GM12892 (cell line): ENCODE data around the gene APBA2.
"Not testable (repeated sequence)": the region's sequence is repeated elsewhere in the genome, so short reads cannot be mapped to it uniquely, and the experiment has no call there.

Experiments used
- DNase-seq: peaks from one replicate; pipeline ENCODE4 v3.0.0; 2011; ENCODE audit not compliant: insufficient read length
- FAIRE-seq: peaks from 2 replicates; lab custom pipeline; 2011; peaks lifted over from hg19 to GRCh38; lab: Jason Lieb, UNC
- POLR2A ChIP-seq: IDR thresholded peaks from 2 replicates; pipeline ENCODE4 v1.6.1; 2011; ENCODE audit warnings: low read depth, low read length, control low read depth
- POLR2AphosphoS5 ChIP-seq: IDR thresholded peaks from 2 replicates; pipeline ENCODE4 v1.6.1; 2011; ENCODE audit warnings: low read depth, low read length, control low read depth
- TAF1 ChIP-seq: IDR thresholded peaks from 2 replicates; pipeline ENCODE4 v1.6.1; 2011; ENCODE audit warnings: low read depth, mild to moderate bottlenecking, control low read depth, low read length, borderline replicate concordance

The APBA2 gene

DNA sequence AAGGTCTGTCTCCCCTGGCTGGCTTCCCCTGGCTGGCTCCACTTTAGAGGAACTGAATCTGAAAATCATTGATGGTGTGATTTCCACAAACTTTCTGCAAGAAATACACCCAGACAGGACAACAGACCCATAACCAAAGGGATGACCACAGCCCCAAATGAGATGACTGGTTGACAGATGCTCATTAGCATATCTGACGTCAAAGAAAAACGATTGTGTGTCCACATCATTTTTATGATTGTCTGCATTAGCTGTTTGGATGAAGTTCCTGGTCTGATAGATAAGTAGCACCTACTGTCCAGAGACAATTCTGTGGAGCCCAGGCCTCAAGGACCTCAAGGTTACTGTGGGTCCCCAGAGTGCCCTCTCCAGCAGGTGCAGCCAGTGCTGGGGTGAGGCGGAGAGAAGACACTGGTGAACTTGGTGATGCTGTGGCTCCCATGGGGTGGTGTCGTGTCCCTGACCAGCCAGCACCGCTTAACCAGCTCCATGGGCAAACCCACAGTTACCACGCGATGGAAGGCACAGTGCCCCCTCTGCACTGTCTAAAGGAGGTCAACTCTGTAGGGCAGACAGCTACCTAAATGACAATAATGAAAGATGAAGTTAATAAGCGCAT, 256.5 kb downstream of the APBA2 start:
- FAIRE-seq = no peak
- DNase-seq = no peak
- TF ChIP-seq POLR2AphosphoS5 = no peak
- no peak for TF ChIP-seq TAF1
- no peak for TF ChIP-seq POLR2A

GRCh38 chr15:29143293-29143692, 257.5 kb downstream of the APBA2 start:
- no peak for FAIRE-seq
- no peak for DNase-seq
- no peak for TF ChIP-seq TAF1
- no peak for TF ChIP-seq POLR2AphosphoS5
- no peak for TF ChIP-seq POLR2A

DNA sequence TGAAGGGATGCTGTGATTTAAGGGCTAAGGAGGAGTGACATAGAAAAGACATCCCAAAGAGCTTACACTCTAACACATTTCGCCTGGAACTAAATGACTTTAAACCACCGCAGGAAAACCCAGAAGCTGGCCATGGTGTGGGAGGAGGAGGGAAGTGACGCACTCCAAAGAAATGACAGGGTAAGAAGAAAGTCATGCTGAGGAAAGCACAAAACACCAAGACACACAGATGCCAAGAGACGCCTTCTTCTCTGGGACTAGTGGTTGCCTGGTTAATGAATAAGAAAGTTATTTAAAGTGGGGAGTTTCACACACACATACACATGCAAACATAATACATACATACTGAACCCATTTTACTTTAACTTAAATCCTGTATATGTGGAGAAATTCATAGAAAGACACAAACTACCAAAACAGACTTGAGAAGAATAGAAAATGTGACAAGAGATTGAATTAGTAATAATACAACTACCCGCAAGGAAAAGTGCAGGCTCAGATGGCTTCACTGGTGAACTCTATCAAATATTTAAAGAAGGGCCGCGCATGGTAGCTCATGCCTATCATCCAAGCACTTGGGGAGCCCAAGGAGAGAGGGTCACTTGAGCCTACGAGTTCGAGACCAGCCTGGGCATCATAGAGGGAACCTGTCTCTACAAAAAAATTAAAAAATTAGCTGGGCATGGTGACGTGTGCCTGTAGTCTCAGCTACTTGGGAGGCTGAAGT, 258.3 kb downstream of the APBA2 start:
- DNase-seq = no peak
- FAIRE-seq = no peak

DNA sequence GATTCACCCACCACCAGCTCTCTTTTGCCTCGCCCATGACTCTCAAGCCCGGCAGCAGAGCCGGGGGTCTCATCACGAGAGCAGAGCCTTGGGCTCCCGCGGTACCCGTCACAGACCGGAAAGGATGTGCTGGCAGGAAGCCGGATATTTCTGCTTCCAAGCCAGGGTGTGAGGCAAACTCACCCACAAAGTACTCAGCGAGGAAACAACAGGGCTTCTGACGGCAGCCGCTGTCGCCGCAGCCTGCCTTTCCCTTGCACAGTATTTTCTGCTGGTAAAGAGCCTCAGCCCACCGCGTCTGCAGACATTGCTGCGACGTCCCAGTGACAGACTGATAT, 263.9 kb downstream of the APBA2 start:
- TF ChIP-seq TAF1 (no peak), POLR2AphosphoS5 (no peak), POLR2A (no peak)
- FAIRE-seq (no peak), DNase-seq (no peak)

More for the DNA sequence above, 258.3 kb downstream of the APBA2 start:
- no peak for TF ChIP-seq POLR2A
- TF ChIP-seq POLR2AphosphoS5 = no peak
- TF ChIP-seq TAF1 = no peak

- TF ChIP-seq POLR2A (no peak), TAF1 (no peak), POLR2AphosphoS5 (no peak)
- no peak for FAIRE-seq
- no peak for DNase-seq
Observed at GRCh38 chr15:29150515-29151483, 265.0 kb downstream of the APBA2 start.

DNA sequence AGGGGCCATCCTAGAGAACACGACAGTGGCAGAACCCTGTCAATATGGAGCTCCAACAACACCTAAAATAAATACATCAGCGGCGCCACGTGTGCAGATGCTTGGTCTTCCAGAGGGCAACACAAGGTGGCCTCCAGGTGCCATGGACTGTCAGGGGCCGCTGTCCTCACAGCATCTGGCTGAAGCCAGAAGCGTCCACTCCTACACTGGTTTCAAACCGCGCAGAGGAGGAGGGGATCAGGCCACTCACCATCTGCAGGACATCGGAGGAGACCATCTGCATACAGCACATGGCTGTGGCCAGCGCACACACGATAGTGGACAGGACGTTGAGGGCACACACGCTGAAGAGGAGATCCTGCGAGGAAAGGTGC, 265.7 kb downstream of the APBA2 start:
- no peak for TF ChIP-seq POLR2A
- TF ChIP-seq TAF1 = no peak
- no peak for TF ChIP-seq POLR2AphosphoS5
- FAIRE-seq = no peak
- DNase-seq = no peak

- TF ChIP-seq POLR2AphosphoS5 (no peak), POLR2A (no peak), TAF1 (no peak)
- FAIRE-seq (no peak), DNase-seq (no peak)
Observed at GRCh38 chr15:29156521-29156920, 270.7 kb downstream of the APBA2 start.

DNA sequence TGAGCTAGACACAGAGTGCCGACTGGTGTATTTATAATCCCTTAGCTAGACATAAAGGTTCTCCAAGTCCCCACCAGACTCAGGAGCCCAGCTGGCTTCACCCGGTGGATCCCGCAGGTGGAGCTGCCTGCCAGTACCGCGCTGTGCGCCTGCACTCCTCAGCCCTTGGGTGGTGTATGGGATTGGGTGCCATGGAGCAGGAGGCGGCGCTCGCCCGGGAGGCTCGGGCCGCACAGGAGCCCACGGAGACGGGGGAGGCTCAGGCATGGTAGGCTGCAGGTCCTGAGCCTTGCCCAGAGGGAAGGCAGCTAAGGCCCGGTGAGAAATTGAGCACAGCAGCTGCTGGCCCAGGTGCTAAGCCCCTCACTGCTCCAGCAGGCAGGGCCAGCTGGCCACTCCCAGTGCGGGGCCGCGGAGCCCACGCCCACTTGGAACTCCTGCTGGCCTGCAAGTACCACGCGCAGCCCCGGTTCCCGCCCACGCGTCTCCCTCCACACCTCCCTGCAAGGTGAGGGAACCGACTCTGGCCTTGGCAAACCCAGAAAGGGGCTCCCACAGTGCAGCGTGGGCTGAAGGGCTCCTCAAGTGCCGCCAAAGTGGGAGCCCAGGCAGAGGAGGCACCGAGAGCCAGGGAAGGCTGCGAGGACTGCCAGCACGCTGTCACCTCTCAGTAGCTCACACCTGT, 274.1 kb downstream of the APBA2 start:
- FAIRE-seq (no peak), DNase-seq (no peak)
- no peak for TF ChIP-seq POLR2A
- no peak for TF ChIP-seq POLR2AphosphoS5
- TF ChIP-seq TAF1 = no peak

DNA sequence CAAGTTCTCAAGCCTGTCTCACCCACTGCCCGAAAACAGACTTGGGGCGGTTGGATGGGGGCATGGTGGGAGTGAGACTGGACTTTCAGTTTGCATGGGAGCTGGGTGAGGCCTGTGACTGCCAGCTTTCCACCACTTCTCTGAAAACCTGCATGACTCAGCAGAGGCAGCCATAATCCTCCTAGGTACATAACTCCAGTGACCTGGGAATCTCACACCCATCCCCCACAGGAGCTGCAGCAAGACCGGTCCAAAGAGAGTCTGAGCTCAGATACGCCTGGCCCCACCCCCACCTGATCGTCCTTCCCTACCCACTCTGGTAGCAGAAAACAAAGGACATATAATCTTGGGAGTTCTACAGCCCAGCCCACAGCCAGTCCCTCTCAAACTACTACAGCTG, 276.6 kb downstream of the APBA2 start:
- no peak for TF ChIP-seq TAF1
- no peak for TF ChIP-seq POLR2A
- no peak for TF ChIP-seq POLR2AphosphoS5

DNA sequence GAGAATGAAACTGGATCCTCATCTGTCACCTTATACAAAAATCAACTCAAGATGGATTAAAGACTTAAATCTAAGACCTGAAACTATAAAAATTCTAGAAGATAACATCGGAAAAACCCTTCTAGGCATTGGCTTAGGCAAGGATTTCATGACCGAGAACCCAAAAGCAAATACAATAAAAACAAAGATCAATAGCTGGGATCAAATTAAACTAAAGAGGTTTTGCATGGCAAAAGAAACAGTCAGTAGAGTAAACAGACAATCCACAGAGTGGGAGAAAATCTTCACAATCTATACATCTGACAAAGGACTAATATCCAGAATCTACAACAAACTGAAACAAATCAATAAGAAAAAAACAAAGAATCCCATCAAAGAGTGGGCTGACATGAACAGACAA, 281.3 kb downstream of the APBA2 start:
- DNase-seq, FAIRE-seq: not testable (repeated sequence)

More for the DNA sequence above, 276.6 kb downstream of the APBA2 start:
- no peak for FAIRE-seq
- DNase-seq = no peak
